ENCODE data around the gene CDC42SE2. TPM values are rescaled to one million over a fixed set of nuclear protein-coding genes. Genes with fewer than 3 reads are reported as not detected.

The CDC42SE2 gene
- total and polyA plus RNA-seq, 10 donors = 49.6 to 128 (median 102) TPM

GRCh38 chr5:131222731-131223130, 41.1 kb upstream of the CDC42SE2 start:
- H3K27ac ChIP-seq = no peak overlapping the region

GRCh38 chr5:131223751-131224386, 40.0 kb upstream of the CDC42SE2 start:
- no peaks in the 10 kb centered on the region for H3K36me3 ChIP-seq

More at GRCh38 chr5:131222731-131223130, 41.1 kb upstream of the CDC42SE2 start:
- intact Hi-C loops (cut with DNase I; ENCODE audit: low total_unique reads) = no loop called here
- peaks cover 9 to 54% (median 23%) of the 10 kb centered on the region in 6 donors for H3K4me1 ChIP-seq
- no peak overlapping the region for H3K4me3 ChIP-seq
- H3K36me3 ChIP-seq = no peaks in the 10 kb centered on the region
- no peak for TF ChIP-seq POLR2A (IDR thresholded peaks at IDR 0.05)
- no peak for TF ChIP-seq POLR2AphosphoS5 (IDR thresholded peaks at IDR 0.05)
- TF ChIP-seq CTCF (IDR thresholded peaks at IDR 0.05 in 8 of 11, conservative IDR thresholded peaks at IDR 0.05 in 3 of 11) = no peak
- no peaks in the 10 kb centered on the region for H3K9me3 ChIP-seq
- no peaks in the 10 kb centered on the region for H3K27me3 ChIP-seq (replicated peaks in 1 of 7)
- no peak for DNase-seq

GRCh38 chr5:131224387-131225201, 39.3 kb upstream of the CDC42SE2 start:
- no peak for TF ChIP-seq CTCF (IDR thresholded peaks at IDR 0.05 in 8 of 11, conservative IDR thresholded peaks at IDR 0.05 in 3 of 11)
- TF ChIP-seq POLR2AphosphoS5 (IDR thresholded peaks at IDR 0.05) = peak; percentile 39 to 67 (median 65)
- intact Hi-C loops (cut with DNase I; ENCODE audit: low total_unique reads) = no loop called here
- WGBS, 5 donors = 47 to 55% (median 49%) methylated on average over 6 of the region's 6 CpGs
- H3K27ac ChIP-seq = peak overlapping the region in 7 of 8 donors; percentile 22 to 77 (median 65)
- H3K36me3 ChIP-seq = no peaks in the 10 kb centered on the region
- H3K4me3 ChIP-seq = no peak overlapping the region
- no peaks in the 10 kb centered on the region for H3K27me3 ChIP-seq (replicated peaks in 1 of 7)
- peaks cover 9 to 58% (median 25%) of the 10 kb centered on the region in 6 donors for H3K4me1 ChIP-seq
- DNase-seq = peak; percentile 76
- H3K9me3 ChIP-seq = no peaks in the 10 kb centered on the region

More at GRCh38 chr5:131223751-131224386, 40.0 kb upstream of the CDC42SE2 start:
- Histone ChIP-seq H3K4me1 (peaks cover 9 to 59% (median 23%) of the 10 kb centered on the region in 6 donors), H3K4me3 (no peak overlapping the region), H3K9me3 (no peaks in the 10 kb centered on the region), H3K27ac (peak overlapping the region in 7 of 8 donors; percentile 15 to 77 (median 65)), H3K27me3 (replicated peaks in 1 of 7) (no peaks in the 10 kb centered on the region)
- TF ChIP-seq CTCF (IDR thresholded peaks at IDR 0.05 in 8 of 11, conservative IDR thresholded peaks at IDR 0.05 in 3 of 11) (no peak), POLR2AphosphoS5 (IDR thresholded peaks at IDR 0.05) (no peak), POLR2A (IDR thresholded peaks at IDR 0.05) (no peak)
- intact Hi-C loops (cut with DNase I; ENCODE audit: low total_unique reads) = no loop called here
- WGBS, 5 donors = 77 to 89% (median 83%) methylated on average over 2 of the region's 2 CpGs
- DNase-seq = no peak

All from spleen (tissue), 11 donors.